ENCODE results near the gene DRAXIN. TPM values are rescaled to one million over a fixed set of nuclear protein-coding genes. Genes with fewer than 3 reads are reported as not detected.

The DRAXIN gene
- total and polyA plus RNA-seq, 2 donors (not counting 3 experiments of a cell fraction or from before 2014, with no cell fraction given) = 0.44 to 3.2 TPM

- peaks cover 0 to 6% of the 10 kb centered on the region in 2 experiments for H3K27me3 ChIP-seq (ENCODE audit: control insufficient read depth in 2 of 2, insufficient read depth in 2 of 2, low read length in 2 of 2)
- ChIA-PET POLR2A (no interaction called here), CTCF (no interaction called here)
- no peaks in the 10 kb centered on the region for H4K20me1 ChIP-seq (replicated peaks; ENCODE audit: control insufficient read depth, extremely low read depth, insufficient read depth, low read length)
- no peak overlapping the region for H2AFZ ChIP-seq (ENCODE audit: low read depth, low read length)
- no peak for TF ChIP-seq MYC (IDR thresholded peaks at IDR 0.05; ENCODE audit: low read depth, low read length)
- no peak for TF ChIP-seq JUN (IDR thresholded peaks at IDR 0.05; ENCODE audit: borderline replicate concordance, insufficient read depth, insufficient read length, low read depth)
- TF ChIP-seq FOS (IDR thresholded peaks at IDR 0.05; ENCODE audit: borderline replicate concordance, insufficient read depth, low read length) = no peak
- no peak for TF ChIP-seq POLR2A (IDR thresholded peaks at IDR 0.05; ENCODE audit: low read depth, low read length)
- no peak for TF ChIP-seq EZH2 (IDR thresholded peaks at IDR 0.05; ENCODE audit: borderline replicate concordance, low read depth, low read length, severe bottlenecking)
- TF ChIP-seq, protein P1, sequence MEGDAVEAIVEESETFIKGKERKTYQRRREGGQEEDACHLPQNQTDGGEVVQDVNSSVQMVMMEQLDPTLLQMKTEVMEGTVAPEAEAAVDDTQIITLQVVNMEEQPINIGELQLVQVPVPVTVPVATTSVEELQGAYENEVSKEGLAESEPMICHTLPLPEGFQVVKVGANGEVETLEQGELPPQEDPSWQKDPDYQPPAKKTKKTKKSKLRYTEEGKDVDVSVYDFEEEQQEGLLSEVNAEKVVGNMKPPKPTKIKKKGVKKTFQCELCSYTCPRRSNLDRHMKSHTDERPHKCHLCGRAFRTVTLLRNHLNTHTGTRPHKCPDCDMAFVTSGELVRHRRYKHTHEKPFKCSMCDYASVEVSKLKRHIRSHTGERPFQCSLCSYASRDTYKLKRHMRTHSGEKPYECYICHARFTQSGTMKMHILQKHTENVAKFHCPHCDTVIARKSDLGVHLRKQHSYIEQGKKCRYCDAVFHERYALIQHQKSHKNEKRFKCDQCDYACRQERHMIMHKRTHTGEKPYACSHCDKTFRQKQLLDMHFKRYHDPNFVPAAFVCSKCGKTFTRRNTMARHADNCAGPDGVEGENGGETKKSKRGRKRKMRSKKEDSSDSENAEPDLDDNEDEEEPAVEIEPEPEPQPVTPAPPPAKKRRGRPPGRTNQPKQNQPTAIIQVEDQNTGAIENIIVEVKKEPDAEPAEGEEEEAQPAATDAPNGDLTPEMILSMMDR (IDR thresholded peaks at IDR 0.05; ENCODE audit: extremely low read depth in 1 of 2, insufficient read depth in 1 of 2, low read depth in 1 of 2, low read length in 2 of 2) = no peak
- TF ChIP-seq GATA2 (IDR thresholded peaks at IDR 0.05; ENCODE audit: insufficient read depth, insufficient read length, low read depth, low read length) = no peak
- no peak for TF ChIP-seq MAX (IDR thresholded peaks at IDR 0.05; ENCODE audit: insufficient read depth, insufficient read length)
- no peak for TF ChIP-seq POLR2AphosphoS5 (IDR thresholded peaks at IDR 0.05; ENCODE audit: insufficient read depth, low read depth, low read length)
- H3K9me3 ChIP-seq (replicated peaks; ENCODE audit: control insufficient read depth, insufficient read depth, low read length) = no peaks in the 10 kb centered on the region
- H3K36me3 ChIP-seq (ENCODE audit: control insufficient read depth in 2 of 2, extremely low read depth in 1 of 2, insufficient read depth in 2 of 2, low read length in 2 of 2) = no peaks in the 10 kb centered on the region
- peaks cover 4% of the 10 kb centered on the region for H3K4me1 ChIP-seq (ENCODE audit: control insufficient read depth, extremely low read depth, insufficient read depth, low read length)
- H3K4me2 ChIP-seq (ENCODE audit: insufficient read depth, low read length) = no peak overlapping the region
- no peaks in the 10 kb centered on the region for H3K79me2 ChIP-seq (ENCODE audit: control insufficient read depth, insufficient read depth, low read length)
- no peak overlapping the region for H3K9ac ChIP-seq (replicated peaks; ENCODE audit: extremely low read depth, insufficient read depth, low read length)
- FAIRE-seq (no peak), DNase-seq (ENCODE audit: low read depth, low spot score) (no peak)
- no peaks in the 10 kb centered on the region for H3K9me1 ChIP-seq (replicated peaks; ENCODE audit: control insufficient read depth, extremely low read depth, insufficient read depth, low read length)
- intact Hi-C loops (cut with micrococcal nuclease) = no loop called here
- BruUV-seq (replicated peaks) = no TSS peak
- H3K4me3 ChIP-seq (replicated peaks in 1 of 3; ENCODE audit: insufficient read depth in 1 of 3, low read depth in 1 of 3, low read length in 3 of 3) = no peak overlapping the region
- dilution Hi-C loops (cut with MboI; ENCODE audit: extremely low pct_ligation_motif_present, low sequenced_read_pairs) = no loop called here
- H3K27ac ChIP-seq (ENCODE audit: insufficient read depth, low read depth, low read length) = no peak overlapping the region
These were observed 73.0 kb downstream of the DRAXIN start for GRCh38 chr1:11764519-11764918.
